Cardiac muscle cell (in vitro differentiated cells and primary cell): ENCODE measurements around the gene PSEN2. TPM values are rescaled to one million over a fixed set of nuclear protein-coding genes. Genes with fewer than 3 reads are reported as not detected.

Source experiments
- DNase-seq, 2 donors: peaks; one replicate each; pipeline versions ENCODE4 v3.0.0 to v3.0.0-alpha.2; 2010 to 2017; ENCODE audit warnings: low read depth in 1 of 2, low spot score in 1 of 2
- H3K27ac ChIP-seq: fragments of 200-600 bp; sonication (generic); 2 replicates; pipeline ENCODE4 v1.5.1; 2016
- H3K27me3 ChIP-seq: fragments of 200-600 bp; sonication (generic); 2 replicates; pipeline ENCODE4 v1.6.0; 2016; ENCODE audit warnings: control low read depth
- H3K36me3 ChIP-seq: fragments of 200-600 bp; sonication (generic); 2 replicates; pipeline ENCODE4 v1.5.1; 2016; ENCODE audit warnings: control low read depth
- H3K4me1 ChIP-seq: fragments of 200-600 bp; sonication (generic); 2 replicates; pipeline ENCODE4 v1.8.1; 2017; ENCODE audit warnings: low read depth, mild to moderate bottlenecking, mixed run types
- H3K4me3 ChIP-seq: fragments of 200-600 bp; sonication (generic); 2 replicates; pipeline ENCODE4 v1.5.1; 2016; ENCODE audit warnings: mild to moderate bottlenecking
- H3K9me3 ChIP-seq: fragments of 200-600 bp; sonication (generic); 2 replicates; pipeline ENCODE4 v1.5.1; 2017; ENCODE audit warnings: low read depth, mild to moderate bottlenecking, control low read depth
- polyA plus RNA-seq: library from polyadenylated mRNA; unstranded; fragments of >200 nt; fragmentation: Nextera tagmentation; extraction: Ambion mirVana; gene quantifications from 2 replicates; pipeline ENCODE4 v1.2.1, GENCODE V29; 2016
- total RNA-seq: library from RNA; depleted of rRNA; stranded (reverse); fragments of >200 nt; gene quantifications from 2 replicates; pipeline ENCODE4 v1.2.3, GENCODE V29; 2016
- TF ChIP-seq, protein P1 (sequence below): IDR thresholded peaks from 2 replicates; pipeline ENCODE4 v1.5.1; 2012; ENCODE audit warnings: low read depth, mild to moderate bottlenecking, low read length

PSEN2 gene
- total and polyA plus RNA-seq, 2 experiments from 2014 or later = 31.1 to 41.3 TPM

DNA sequence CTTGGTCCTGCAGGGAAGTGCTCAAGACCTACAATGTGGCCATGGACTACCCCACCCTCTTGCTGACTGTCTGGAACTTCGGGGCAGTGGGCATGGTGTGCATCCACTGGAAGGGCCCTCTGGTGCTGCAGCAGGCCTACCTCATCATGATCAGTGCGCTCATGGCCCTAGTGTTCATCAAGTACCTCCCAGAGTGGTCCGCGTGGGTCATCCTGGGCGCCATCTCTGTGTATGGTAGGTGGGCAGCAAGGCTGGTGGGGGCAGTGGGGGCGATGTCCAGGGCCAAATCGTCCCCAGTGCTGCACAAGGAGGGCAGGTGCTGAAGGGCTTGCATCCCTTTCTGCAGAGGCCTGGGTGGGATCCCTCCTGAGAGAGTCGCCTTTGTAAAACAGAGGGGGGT is 18.4 kb downstream of the PSEN2 start:
- peaks cover 3% of the 10 kb centered on the region for H3K4me1 ChIP-seq
- no peak overlapping the region for H3K4me3 ChIP-seq
- no peaks in the 10 kb centered on the region for H3K27me3 ChIP-seq
- H3K9me3 ChIP-seq = no peaks in the 10 kb centered on the region
- TF ChIP-seq, protein P1, sequence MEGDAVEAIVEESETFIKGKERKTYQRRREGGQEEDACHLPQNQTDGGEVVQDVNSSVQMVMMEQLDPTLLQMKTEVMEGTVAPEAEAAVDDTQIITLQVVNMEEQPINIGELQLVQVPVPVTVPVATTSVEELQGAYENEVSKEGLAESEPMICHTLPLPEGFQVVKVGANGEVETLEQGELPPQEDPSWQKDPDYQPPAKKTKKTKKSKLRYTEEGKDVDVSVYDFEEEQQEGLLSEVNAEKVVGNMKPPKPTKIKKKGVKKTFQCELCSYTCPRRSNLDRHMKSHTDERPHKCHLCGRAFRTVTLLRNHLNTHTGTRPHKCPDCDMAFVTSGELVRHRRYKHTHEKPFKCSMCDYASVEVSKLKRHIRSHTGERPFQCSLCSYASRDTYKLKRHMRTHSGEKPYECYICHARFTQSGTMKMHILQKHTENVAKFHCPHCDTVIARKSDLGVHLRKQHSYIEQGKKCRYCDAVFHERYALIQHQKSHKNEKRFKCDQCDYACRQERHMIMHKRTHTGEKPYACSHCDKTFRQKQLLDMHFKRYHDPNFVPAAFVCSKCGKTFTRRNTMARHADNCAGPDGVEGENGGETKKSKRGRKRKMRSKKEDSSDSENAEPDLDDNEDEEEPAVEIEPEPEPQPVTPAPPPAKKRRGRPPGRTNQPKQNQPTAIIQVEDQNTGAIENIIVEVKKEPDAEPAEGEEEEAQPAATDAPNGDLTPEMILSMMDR = no peak
- no peak for DNase-seq
- H3K27ac ChIP-seq = no peak overlapping the region
- H3K36me3 ChIP-seq = no peaks in the 10 kb centered on the region

GRCh38 chr1:226889616-226890330 is 19.4 kb downstream of the PSEN2 start:
- Histone ChIP-seq H3K4me1 (peaks cover 3% of the 10 kb centered on the region), H3K36me3 (no peaks in the 10 kb centered on the region), H3K27ac (no peak overlapping the region), H3K27me3 (no peaks in the 10 kb centered on the region), H3K4me3 (no peak overlapping the region), H3K9me3 (no peaks in the 10 kb centered on the region)
- TF ChIP-seq, protein P1 = no peak
- no peak for DNase-seq

GRCh38 chr1:226890331-226891108 is 20.1 kb downstream of the PSEN2 start:
- H3K9me3 ChIP-seq = no peaks in the 10 kb centered on the region
- H3K4me1 ChIP-seq = peaks cover 3% of the 10 kb centered on the region
- no peak for DNase-seq
- no peak overlapping the region for H3K27ac ChIP-seq
- peaks cover 3% of the 10 kb centered on the region for H3K36me3 ChIP-seq
- TF ChIP-seq, protein P1 = no peak
- no peaks in the 10 kb centered on the region for H3K27me3 ChIP-seq
- H3K4me3 ChIP-seq = no peak overlapping the region

GRCh38 chr1:226891346-226891745 is 20.9 kb downstream of the PSEN2 start:
- Histone ChIP-seq H3K4me3 (no peak overlapping the region), H3K27me3 (no peaks in the 10 kb centered on the region), H3K9me3 (no peaks in the 10 kb centered on the region), H3K36me3 (peaks cover 5% of the 10 kb centered on the region), H3K27ac (no peak overlapping the region), H3K4me1 (no peaks in the 10 kb centered on the region)
- no peak for DNase-seq
- TF ChIP-seq, protein P1 = no peak

DNA sequence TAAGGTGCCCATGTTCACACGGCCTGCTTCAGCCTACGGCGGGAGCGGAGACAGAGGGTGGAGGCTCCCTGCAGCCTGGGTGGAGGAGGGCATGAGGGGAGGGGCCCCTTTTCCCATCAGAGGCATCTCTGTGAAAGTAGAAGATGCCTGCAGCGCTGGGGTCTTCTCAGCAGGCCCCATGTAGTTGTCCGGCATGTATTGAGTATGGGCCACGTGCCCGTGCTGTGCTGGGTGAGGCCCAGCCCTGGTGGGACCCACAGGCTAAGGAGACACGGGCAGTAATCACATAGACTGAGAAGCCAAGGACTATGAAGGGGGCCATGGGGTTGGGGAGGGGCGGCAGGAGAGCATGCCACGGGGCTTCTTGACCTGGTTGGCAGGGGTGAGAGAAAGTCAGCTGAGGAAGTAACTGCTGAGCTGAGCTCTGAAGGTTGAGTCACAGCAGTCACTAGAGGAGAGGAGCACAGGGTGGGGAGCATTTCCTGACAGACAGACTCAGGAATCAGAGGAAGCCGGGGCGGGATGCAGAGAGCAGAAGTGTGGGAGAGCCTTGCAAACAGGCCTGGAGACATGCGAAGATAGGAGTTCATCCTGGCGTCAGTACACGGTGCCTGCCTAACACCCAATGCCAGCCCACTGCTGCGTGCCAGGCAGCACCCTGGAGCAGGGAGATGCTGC is 21.6 kb downstream of the PSEN2 start:
- TF ChIP-seq, protein P1 = no peak
- peak in 1 of 2 donors; percentile 59 for DNase-seq
- Histone ChIP-seq H3K4me1 (no peaks in the 10 kb centered on the region), H3K27ac (no peak overlapping the region), H3K36me3 (peaks cover 5% of the 10 kb centered on the region), H3K9me3 (no peaks in the 10 kb centered on the region), H3K4me3 (no peak overlapping the region), H3K27me3 (no peaks in the 10 kb centered on the region)
